Bronchial epithelial cell (primary cell): ENCODE results near the gene GARNL3. TPM values are rescaled to one million over a fixed set of nuclear protein-coding genes. Genes with fewer than 3 reads are reported as not detected.

Source experiments
- DNase-seq: peaks from one replicate; pipeline ENCODE4 v3.0.0-alpha.2; 2010; ENCODE audit warnings: low read depth
- FAIRE-seq: peaks from 2 replicates; lab custom pipeline; 2011; peaks lifted over from hg19 to GRCh38; lab: Jason Lieb, UNC
- H3K27me3 ChIP-seq: 2 replicates; pipeline ENCODE4 v1.5.1; 2011; ENCODE audit warnings: low read length; ENCODE audit not compliant: control insufficient read depth, insufficient read depth
- H3K36me3 ChIP-seq: 2 replicates; pipeline ENCODE4 v1.5.1; 2011; ENCODE audit warnings: low read length; ENCODE audit not compliant: control insufficient read depth, insufficient read depth
- H3K4me3 ChIP-seq: 2 replicates; pipeline ENCODE4 v1.5.1; 2011; ENCODE audit warnings: mild to moderate bottlenecking, low read depth, low read length, control low read depth
- CTCF ChIP-seq: IDR thresholded peaks from 2 replicates; pipeline ENCODE4 v1.5.1; 2011; ENCODE audit warnings: mild to moderate bottlenecking, moderate library complexity, low read length, control low read depth, inconsistent platforms; ENCODE audit not compliant: insufficient read depth, severe bottlenecking
- total RNA-seq: library from RNA; depleted of rRNA; stranded (reverse); fragments of >200 nt; gene quantifications from 2 replicates; pipeline ENCODE4 v1.2.1, GENCODE V29; 2014

The GARNL3 gene
- total RNA-seq, 1 donor from 2014 or later = 2.4 TPM

GRCh38 chr9:127334725-127335124 is 70.2 kb downstream of the GARNL3 start:
- Histone ChIP-seq H3K27me3 (no peaks in the 10 kb centered on the region), H3K4me3 (no peak overlapping the region), H3K36me3 (no peaks in the 10 kb centered on the region)
- TF ChIP-seq CTCF = no peak
- DNase-seq (no peak), FAIRE-seq (no peak)

- Histone ChIP-seq H3K27me3 (no peaks in the 10 kb centered on the region), H3K4me3 (no peak overlapping the region), H3K36me3 (no peaks in the 10 kb centered on the region)
- FAIRE-seq = no peak
- no peak for TF ChIP-seq CTCF
- no peak for DNase-seq
These were observed 71.5 kb downstream of the GARNL3 start for GRCh38 chr9:127336086-127336485.

GRCh38 chr9:127336506-127337352 is 72.2 kb downstream of the GARNL3 start:
- peak; percentile 91 for DNase-seq
- H3K27me3 ChIP-seq = no peaks in the 10 kb centered on the region
- H3K36me3 ChIP-seq = no peaks in the 10 kb centered on the region
- no peak for TF ChIP-seq CTCF
- FAIRE-seq = no peak
- H3K4me3 ChIP-seq = no peak overlapping the region

GRCh38 chr9:127340721-127341120 is 76.1 kb downstream of the GARNL3 start:
- no peak for DNase-seq
- no peaks in the 10 kb centered on the region for H3K36me3 ChIP-seq
- no peaks in the 10 kb centered on the region for H3K27me3 ChIP-seq
- no peak overlapping the region for H3K4me3 ChIP-seq
- FAIRE-seq = peak; percentile 60
- no peak for TF ChIP-seq CTCF

GRCh38 chr9:127341152-127341551 is 76.6 kb downstream of the GARNL3 start:
- Histone ChIP-seq H3K27me3 (no peaks in the 10 kb centered on the region), H3K4me3 (no peak overlapping the region), H3K36me3 (no peaks in the 10 kb centered on the region)
- DNase-seq (no peak), FAIRE-seq (no peak)
- no peak for TF ChIP-seq CTCF
